GM18505 (cell line): Measurements from ENCODE around the gene TRIP13.

ENCODE experiments used
- ATAC-seq: cut with Tn5 transposase; IDR thresholded peaks from one replicate; pipeline ENCODE4 v1.9.1; 2021; ENCODE audit not compliant: unreplicated experiment
- POLR2A ChIP-seq: IDR thresholded peaks from 4 replicates; pipeline ENCODE4 v1.6.1; 2011; ENCODE audit warnings: borderline replicate concordance; ENCODE audit not compliant: insufficient read depth, insufficient read length; ENCODE audit errors: extremely low read depth

Gene TRIP13

DNA sequence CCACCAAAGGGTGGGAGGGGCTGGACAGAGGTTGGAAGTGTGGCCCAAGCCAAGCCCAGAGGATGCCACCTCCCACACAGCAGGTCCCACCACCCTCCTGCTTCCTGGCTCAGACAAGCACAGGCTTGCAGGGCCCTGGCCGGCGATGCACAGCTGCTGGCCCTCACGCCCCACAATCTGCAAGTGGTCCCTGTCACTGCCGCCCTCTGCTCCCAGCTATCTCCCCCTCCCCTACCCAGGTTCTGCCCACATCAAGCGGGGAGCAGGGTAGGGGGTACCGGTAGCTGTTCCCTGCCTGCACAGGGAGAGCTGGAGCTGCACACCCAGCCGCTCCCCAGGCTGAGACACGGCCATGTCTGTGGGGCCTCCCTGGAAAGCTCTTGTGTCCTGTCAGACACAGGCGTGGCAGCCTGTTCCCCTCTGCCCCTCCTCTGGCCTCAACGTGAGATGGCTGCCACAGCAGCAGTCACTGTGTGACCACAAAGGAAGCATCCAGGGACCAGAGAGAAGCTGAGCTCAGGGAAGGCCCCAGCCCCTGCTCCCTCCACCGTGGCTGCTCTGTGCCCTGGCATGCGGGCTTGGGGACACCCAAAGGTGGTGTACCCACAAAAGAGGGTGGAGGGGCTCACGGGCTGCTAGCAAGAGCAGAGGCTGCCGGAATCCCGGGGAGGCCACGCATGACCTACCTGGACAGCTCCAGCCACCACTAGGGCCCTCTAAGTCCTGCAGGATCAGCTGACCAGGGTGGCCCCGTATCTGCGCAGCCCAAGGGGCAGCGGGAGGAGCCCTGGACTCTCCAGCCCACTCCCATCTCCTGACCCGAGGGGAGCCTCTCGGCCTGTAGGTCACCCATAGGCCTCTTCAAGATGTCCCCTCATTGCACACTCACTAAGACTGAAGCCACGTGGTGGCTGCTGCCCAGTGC, 31.0 kb upstream of the TRIP13 start:
- no peak for ATAC-seq
- no peak for TF ChIP-seq POLR2A

DNA sequence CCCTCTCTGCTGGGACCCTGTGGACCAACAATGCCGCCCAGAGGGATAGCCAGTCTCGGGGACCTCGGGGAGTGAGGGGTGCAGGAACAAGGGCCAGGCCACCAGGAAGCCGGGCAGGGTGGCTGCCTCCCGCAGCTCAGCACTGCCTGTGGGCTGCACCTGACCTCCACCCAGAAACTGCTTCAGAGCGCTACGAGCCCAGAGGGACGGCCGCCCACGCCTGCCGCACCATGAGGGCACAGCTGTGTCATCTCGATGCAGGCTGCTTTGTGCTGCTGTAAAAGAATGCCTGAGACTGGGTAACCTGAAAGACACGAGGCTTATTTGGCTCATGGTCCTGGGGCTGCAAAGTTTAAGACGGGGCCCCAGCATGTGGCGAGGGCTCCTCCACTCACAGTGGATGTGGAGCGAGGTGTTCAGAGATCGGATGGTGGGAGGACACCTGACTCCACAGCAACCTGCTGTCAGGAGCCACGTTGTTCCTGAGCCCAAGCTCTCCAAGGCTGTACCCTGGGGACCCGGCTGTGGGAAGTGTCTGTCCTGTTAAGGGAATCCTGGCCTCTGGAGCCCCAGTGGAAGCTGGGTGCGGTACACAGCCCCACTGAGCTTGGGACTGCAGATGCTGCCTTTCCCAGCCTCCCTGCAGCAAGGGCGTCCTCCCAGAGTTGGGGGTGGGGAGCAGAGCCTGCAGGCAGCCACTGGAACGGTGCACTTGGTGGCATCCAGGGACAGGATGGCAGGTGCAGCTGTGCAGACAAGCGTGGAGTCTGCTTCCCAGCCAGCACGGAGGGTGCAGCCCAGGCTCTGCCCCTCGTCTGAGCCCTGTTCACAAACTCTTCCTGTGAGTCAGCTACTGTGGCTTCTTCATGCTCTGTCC, 30.1 kb upstream of the TRIP13 start:
- no peak for ATAC-seq
- no peak for TF ChIP-seq POLR2A

DNA sequence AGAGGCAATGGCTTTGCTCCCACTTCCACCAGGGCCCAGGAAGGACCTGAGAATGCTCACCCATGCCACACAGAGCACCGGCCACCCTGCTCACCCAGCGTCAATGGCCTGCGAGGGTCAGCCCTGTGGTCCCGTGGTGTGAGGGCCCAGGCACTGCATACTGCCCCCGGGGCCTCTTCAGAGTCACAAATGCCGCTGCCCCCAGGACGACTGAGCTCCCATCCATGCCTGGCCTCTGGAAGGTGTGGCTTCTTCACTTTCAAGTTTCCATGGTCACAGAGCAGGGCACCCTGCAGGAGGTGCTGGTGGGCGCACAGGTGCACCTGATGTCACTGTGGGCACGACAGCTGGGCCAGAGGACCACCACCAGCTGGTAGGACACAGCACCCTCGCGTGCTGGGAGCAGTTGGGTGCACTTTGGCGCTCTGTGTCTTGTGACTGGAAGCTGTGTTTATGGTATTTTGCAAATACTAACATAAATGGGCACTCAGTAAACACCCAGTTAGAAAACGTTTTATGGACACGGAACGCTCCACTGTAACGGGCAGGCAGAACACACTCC, 29.4 kb upstream of the TRIP13 start:
- no peak for ATAC-seq

DNA sequence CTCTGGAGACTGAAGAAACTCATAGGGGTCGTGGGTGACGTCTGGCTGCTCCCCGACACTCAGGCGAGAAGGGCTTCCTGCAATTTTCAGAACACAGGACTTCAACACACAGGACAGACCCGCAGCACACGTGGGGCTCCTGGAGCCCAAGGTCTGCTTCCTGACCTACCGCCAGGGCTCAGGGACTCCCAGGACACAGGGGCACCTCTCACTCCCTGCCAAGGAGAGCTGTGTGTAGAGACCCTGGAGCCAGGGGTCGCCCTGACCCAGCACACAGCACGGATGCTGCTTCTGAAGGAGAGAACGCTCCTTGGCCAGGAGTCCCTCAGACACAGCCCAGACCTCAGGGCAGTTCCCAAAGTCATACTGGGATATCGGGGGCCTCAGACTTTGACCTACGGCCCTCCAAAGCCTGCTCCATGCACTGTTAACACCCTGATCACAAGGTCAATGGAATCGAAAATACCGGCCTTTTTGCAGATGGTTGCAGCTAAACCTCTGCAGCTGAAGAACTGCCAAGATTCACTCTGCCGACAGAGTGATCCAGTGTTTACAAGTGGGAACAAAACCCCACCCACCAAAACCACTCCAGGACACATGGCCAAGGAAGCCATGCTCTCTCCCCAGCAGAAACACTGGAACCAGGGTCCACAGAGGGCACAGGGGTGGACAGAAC, 28.1 kb upstream of the TRIP13 start:
- TF ChIP-seq POLR2A, result no peak
- ATAC-seq, result no peak

More for the DNA sequence above, 29.4 kb upstream of the TRIP13 start:
- no peak for TF ChIP-seq POLR2A

DNA sequence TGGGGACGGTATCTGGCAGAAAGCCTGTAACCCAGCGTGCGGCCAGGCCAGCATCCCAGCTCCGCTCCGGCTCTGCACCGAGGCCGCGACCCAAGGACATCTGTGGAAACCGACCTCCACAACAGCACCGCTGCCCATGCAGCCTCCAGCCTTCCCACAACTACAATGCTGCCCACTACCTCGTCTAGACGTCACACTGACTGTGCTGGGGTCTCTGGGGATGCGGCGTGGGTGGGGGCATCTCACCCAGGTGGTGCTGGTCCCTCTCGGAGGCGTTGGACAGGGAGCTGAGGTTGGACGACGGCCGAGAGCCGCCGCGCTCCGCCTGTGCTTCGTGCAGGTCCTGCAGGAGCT, 27.5 kb upstream of the TRIP13 start:
- TF ChIP-seq POLR2A, result no peak
- ATAC-seq, result no peak

DNA sequence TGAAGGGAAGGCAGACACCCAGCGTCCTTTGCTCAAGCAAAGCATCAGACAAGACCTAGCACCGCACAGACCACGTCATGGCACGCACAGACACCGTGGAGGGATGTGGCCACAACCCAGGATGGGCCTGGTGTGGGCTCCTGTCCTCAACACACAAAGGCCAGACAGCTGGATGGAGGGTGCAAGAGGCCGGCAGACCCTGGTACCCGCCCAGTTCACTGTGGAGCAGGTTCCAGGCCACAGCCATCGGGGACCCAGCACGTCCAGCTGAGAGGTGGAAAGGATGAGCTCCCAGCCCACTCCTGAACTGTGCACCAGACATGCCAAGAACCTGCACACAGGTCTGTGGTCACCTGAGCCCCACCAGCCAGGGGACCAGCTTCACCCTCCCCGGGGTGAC, 26.9 kb upstream of the TRIP13 start:
- TF ChIP-seq POLR2A, result no peak
- no peak for ATAC-seq

DNA sequence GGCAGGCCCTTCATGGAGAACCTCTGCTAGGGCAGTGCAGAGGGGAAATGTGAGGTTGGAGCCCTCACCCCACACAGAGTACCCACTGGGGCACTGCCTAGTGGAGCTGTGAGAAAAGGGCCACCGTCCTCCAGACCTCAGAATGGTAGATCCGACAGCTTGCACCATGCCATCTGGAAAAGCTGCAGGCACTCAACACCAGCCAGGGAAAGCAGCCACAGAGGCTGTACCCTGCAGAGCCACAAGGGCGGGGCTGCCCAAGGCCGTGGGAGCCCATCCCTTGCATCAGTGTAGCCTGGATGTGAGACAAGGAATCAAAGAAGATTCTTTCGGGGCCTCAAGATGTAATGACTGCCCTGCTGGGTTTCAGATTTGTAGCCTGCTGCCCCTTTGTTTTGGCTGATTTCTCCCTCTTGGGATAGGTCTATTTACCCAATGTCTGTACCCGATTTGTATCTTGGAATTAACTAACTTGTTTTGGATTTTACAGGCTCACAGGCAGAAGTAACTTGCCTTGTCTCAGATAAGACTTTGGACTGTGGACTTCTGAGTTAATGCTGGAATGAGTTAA, 25.3 kb upstream of the TRIP13 start:
- no peak for TF ChIP-seq POLR2A
- ATAC-seq, result no peak

DNA sequence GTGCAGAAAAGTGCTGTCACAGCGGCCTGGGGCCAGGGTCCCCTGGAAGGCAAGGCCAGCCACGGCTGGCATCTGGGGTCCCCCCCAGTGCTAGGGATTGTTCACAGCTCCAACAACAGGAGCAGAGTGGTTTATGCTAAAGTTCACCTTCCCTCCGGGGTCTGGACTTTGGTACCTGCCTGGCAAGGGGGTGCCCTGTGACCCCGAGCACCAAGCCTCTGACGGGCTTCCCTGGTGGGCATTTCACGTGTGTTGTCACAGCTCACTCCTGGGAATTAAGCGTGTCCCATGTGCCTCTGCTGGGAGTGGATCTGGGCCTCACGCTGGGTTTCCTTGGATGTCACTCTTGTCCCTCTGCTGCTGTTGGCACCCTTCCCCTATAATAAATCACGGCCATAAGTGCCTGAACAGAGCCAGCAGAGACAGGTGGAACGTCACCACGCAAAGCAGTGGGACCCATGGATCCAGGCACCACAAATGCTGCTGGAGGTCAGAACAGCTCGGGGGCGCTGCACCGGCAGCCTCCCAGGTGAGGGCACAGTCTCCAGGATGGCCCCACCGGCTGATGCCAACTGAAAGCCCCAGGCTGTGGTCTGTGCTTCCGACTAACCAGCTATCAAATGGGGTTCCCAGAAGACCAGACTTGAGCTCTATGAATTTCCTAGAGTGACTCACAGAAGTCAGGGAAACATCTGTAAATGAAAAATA, 24.1 kb upstream of the TRIP13 start:
- no peak for TF ChIP-seq POLR2A
- ATAC-seq, result no peak

DNA sequence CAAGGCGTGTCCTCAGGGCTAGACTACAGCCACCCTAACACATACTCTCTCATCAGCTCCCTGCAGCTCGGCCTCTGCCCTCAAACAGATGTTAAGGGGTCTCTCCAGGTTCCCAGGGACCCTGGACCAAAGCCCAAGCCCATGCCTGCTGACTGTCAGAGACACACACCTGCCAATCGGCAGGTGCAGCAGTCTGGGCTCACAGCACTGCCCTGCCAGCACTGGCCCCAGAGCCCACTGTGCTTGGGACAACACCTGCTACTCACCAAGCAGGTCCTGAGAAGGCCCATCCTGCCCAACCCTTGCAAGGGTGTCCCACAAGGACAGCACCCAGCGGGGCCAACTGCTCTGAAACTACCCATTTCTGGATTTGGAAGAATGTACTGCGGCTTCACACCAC, 21.7 kb upstream of the TRIP13 start:
- no peak for ATAC-seq

DNA sequence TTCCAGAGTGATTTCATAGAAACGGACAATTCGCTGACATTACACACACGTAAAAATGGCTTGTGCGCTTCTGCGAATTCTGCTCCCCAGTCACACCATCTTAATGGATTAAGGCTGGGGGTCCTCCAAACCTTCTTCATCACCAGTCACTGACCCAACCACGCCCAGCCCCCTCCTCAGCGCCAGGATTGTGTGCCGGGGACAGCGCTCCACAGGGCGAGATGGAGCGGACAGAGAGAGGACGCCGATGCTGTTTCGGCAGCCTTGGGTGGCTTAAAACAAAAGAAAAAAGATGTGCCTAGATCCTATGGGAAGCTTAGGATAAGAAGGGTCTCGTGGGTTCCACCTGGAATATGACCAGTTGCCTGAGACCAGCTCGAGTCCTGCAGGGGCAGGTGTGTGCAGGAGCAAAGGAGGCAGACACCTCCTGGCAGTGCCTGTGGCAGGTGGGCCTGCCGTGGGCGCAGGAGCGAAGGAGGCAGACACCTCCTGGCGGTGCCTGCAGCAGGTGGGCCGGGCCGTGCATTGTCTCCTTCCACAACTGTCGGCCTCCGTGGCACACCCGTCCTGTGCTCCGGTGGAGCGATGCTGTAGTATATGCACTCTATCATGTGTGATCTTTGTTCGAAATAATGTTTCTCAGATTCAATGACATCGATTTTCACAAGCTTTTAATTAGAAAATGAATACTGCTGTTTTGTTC, 20.9 kb upstream of the TRIP13 start:
- no peak for TF ChIP-seq POLR2A
- no peak for ATAC-seq

More for the DNA sequence above, 21.7 kb upstream of the TRIP13 start:
- no peak for TF ChIP-seq POLR2A

DNA sequence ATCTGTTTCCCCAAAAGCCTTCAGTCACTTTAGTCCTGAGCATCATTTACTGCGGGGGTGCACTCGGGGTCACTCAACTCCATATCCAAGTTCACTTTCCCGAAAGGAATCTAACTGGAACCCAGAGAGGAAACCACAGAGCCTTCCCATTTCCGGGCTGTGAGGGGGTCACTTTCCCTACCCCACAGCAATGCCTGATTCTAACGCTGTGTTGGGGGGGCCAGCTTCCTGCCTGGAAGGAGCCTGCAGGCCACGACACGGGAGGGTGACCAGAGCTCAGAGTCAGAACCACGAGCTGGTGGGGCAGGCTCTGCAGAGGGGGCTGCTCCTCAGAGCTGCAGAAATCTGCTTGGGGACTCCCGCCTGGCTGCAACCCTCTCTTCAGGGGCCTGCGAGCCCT, 20.4 kb upstream of the TRIP13 start:
- no peak for TF ChIP-seq POLR2A
- ATAC-seq, result no peak

DNA sequence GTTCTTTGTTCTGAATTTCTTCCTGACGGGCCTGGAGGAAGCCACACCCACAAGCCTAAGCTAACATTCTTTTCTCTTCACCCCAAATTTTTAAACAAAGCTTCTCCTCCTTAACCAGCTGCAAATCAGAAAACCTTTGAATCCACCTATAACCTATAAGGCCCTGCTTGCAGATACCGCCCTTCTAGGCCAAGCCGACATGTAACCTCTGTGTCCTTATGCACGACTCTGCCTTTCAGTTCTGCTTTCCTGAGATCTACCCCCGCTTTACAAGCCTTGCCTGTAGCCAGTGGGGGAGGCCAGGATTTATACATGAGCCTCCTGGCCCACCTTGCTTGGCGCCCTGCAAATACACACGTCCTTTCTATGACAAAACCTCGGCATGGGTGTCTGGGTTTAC, 19.4 kb upstream of the TRIP13 start:
- no peak for ATAC-seq
- no peak for TF ChIP-seq POLR2A
